ENCODE data around the gene CD74.

DNA sequence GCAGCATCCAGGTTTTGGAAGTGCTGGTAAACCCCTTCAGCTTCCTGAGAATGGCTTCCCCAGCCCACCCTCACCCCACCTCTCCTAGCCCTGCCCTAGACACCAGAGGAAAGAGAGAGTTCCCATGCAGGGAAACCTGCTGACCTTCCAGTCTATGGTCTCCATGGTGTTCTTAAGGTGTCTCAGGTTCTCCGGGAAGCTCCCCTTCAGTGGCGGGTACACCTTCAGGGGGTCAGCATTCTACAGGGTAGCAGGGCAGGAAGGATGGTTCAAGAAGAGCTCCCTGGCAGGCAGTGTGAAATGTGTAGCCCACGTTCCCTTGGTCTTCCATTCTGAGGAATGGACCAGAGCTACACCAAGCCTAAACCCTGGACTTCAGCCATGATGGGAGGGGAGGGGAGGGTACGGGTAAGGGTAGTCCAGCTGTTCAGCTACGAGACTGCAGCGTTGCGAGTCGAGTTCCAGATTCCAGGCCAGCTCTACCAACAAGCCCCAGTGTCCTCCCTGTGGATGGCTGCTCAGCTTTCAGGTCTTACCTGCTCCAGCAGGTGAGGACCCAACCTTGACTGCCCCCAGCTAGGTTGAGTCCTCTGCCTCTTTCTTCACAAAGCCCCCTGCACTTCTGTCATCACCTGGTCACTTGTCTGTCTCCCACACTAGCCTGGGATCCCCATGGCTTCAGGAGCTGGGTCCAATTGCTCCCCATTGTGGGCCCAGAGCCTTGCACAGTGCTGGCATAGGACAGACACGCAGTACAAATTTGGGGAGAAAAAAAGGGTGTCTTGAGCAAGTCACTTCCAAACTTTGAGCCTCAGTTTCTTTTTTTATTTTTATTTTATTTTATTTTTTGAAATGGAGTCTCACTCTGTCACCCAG is 7.5 kb downstream of the CD74 start:
- TF ChIP-seq, protein P1, sequence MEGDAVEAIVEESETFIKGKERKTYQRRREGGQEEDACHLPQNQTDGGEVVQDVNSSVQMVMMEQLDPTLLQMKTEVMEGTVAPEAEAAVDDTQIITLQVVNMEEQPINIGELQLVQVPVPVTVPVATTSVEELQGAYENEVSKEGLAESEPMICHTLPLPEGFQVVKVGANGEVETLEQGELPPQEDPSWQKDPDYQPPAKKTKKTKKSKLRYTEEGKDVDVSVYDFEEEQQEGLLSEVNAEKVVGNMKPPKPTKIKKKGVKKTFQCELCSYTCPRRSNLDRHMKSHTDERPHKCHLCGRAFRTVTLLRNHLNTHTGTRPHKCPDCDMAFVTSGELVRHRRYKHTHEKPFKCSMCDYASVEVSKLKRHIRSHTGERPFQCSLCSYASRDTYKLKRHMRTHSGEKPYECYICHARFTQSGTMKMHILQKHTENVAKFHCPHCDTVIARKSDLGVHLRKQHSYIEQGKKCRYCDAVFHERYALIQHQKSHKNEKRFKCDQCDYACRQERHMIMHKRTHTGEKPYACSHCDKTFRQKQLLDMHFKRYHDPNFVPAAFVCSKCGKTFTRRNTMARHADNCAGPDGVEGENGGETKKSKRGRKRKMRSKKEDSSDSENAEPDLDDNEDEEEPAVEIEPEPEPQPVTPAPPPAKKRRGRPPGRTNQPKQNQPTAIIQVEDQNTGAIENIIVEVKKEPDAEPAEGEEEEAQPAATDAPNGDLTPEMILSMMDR (IDR thresholded peaks at IDR 0.05; ENCODE audit: insufficient read depth, low read length, poor library complexity, severe bottlenecking), result no peak
- no peak for TF ChIP-seq EZH2phosphoT487 (conservative IDR thresholded peaks at IDR 0.05; ENCODE audit: low read length)

Measured in SU-DHL-6 (cell line).